Measurements from ENCODE around the gene PPP1R15B. TPM values are rescaled to one million over a fixed set of nuclear protein-coding genes. Genes with fewer than 3 reads are reported as not detected.

PPP1R15B gene
- total RNA-seq, 1 experiment from 2014 or later: 52.5 TPM

- BruUV-seq (replicated peaks): no TSS peak
- ChIA-PET CTCF (interaction anchor here (0.9 to 4.8 kb wide), 5 partner anchors 15 to 61 kb away, joined by 3 to 71 read pairs (median 13); partner anchors contain the start of gene PIK3C2B), POLR2A (ENCODE audit: low non-redundant PET) (interaction anchor here (0.6 kb wide), 2 partner anchors 57 to 585 kb away, joined by 3 read pairs; no protein-coding TSS in a partner anchor)
- Histone ChIP-seq H3K27me3 (replicated peaks; ENCODE audit: insufficient read depth, low read depth, low read length, poor library complexity) (no peaks in the 10 kb centered on the region), H3K27ac (ENCODE audit: low read depth, low read length, poor library complexity, severe bottlenecking) (no peak overlapping the region), H3K36me3 (ENCODE audit: insufficient read depth, low read length, poor library complexity, severe bottlenecking) (peaks cover 15% of the 10 kb centered on the region), H3K4me1 (ENCODE audit: insufficient read depth, low read length, poor library complexity, severe bottlenecking) (peaks cover 14% of the 10 kb centered on the region), H3K9me3 (ENCODE audit: low read depth, low read length, poor library complexity, severe bottlenecking) (no peaks in the 10 kb centered on the region), H3K4me3 (ENCODE audit: low read depth, low read length, poor library complexity, severe bottlenecking) (no peak overlapping the region)
- intact Hi-C loops (cut with micrococcal nuclease; ENCODE audit: unreplicated experiment): loop anchor here (1.0 to 10.0 kb wide), 3 partner anchors 49 to 359 kb away; partner anchors contain the start of gene PIK3C2B
- peak; percentile 56 for DNase-seq (ENCODE audit: low spot score)
- TF ChIP-seq EZH2 (IDR thresholded peaks at IDR 0.05; ENCODE audit: borderline replicate concordance, low read depth, low read length, poor library complexity, severe bottlenecking) (no peak), CTCF (conservative IDR thresholded peaks at IDR 0.05; ENCODE audit: low read depth, low read length) (peak; percentile 63)
Measured at GRCh38 chr1:204445860-204446412, 34.3 kb upstream of the PPP1R15B start.

GRCh38 chr1:204443871-204444581 lies 32.4 kb upstream of the PPP1R15B start:
- Histone ChIP-seq H3K27ac (ENCODE audit: low read depth, low read length, poor library complexity, severe bottlenecking) (no peak overlapping the region), H3K36me3 (ENCODE audit: insufficient read depth, low read length, poor library complexity, severe bottlenecking) (peaks cover 15% of the 10 kb centered on the region), H3K4me3 (ENCODE audit: low read depth, low read length, poor library complexity, severe bottlenecking) (no peak overlapping the region), H3K4me1 (ENCODE audit: insufficient read depth, low read length, poor library complexity, severe bottlenecking) (peaks cover 7% of the 10 kb centered on the region), H3K27me3 (replicated peaks; ENCODE audit: insufficient read depth, low read depth, low read length, poor library complexity) (no peaks in the 10 kb centered on the region), H3K9me3 (ENCODE audit: low read depth, low read length, poor library complexity, severe bottlenecking) (no peaks in the 10 kb centered on the region)
- intact Hi-C loops (cut with micrococcal nuclease; ENCODE audit: unreplicated experiment): loop anchor here (10.0 kb wide), 1 partner anchor 361 kb away; no protein-coding TSS in a partner anchor
- DNase-seq (ENCODE audit: low spot score): no peak
- TF ChIP-seq CTCF (conservative IDR thresholded peaks at IDR 0.05; ENCODE audit: low read depth, low read length): no peak
- TF ChIP-seq EZH2 (IDR thresholded peaks at IDR 0.05; ENCODE audit: borderline replicate concordance, low read depth, low read length, poor library complexity, severe bottlenecking): no peak
- no TSS peak for BruUV-seq (replicated peaks)
- POLR2A ChIA-PET (ENCODE audit: low non-redundant PET): no interaction called here
- CTCF ChIA-PET: interaction anchor here (0.6 kb wide), 1 partner anchor 37 kb away, joined by 5 read pairs; no protein-coding TSS in a partner anchor

GRCh38 chr1:204443260-204443619 lies 31.6 kb upstream of the PPP1R15B start:
- CTCF ChIA-PET: interaction anchor here (0.6 kb wide), 1 partner anchor 38 kb away, joined by 5 read pairs; no protein-coding TSS in a partner anchor
- no peak overlapping the region for H3K4me3 ChIP-seq (ENCODE audit: low read depth, low read length, poor library complexity, severe bottlenecking)
- no peaks in the 10 kb centered on the region for H3K9me3 ChIP-seq (ENCODE audit: low read depth, low read length, poor library complexity, severe bottlenecking)
- H3K27ac ChIP-seq (ENCODE audit: low read depth, low read length, poor library complexity, severe bottlenecking): no peak overlapping the region
- H3K27me3 ChIP-seq (replicated peaks; ENCODE audit: insufficient read depth, low read depth, low read length, poor library complexity): no peaks in the 10 kb centered on the region
- BruUV-seq (replicated peaks): no TSS peak
- peaks cover 7% of the 10 kb centered on the region for H3K4me1 ChIP-seq (ENCODE audit: insufficient read depth, low read length, poor library complexity, severe bottlenecking)
- H3K36me3 ChIP-seq (ENCODE audit: insufficient read depth, low read length, poor library complexity, severe bottlenecking): peaks cover 15% of the 10 kb centered on the region
- DNase-seq (ENCODE audit: low spot score): no peak
- intact Hi-C loops (cut with micrococcal nuclease; ENCODE audit: unreplicated experiment): loop anchor here (10.0 kb wide), 1 partner anchor 362 kb away; no protein-coding TSS in a partner anchor
- TF ChIP-seq CTCF (conservative IDR thresholded peaks at IDR 0.05; ENCODE audit: low read depth, low read length) (no peak), EZH2 (IDR thresholded peaks at IDR 0.05; ENCODE audit: borderline replicate concordance, low read depth, low read length, poor library complexity, severe bottlenecking) (no peak)
- POLR2A ChIA-PET (ENCODE audit: low non-redundant PET): no interaction called here

Data from A673 (cell line).